Gastrocnemius medialis (tissue), 4 donors: ENCODE measurements around the gene HSBP1L1. TPM values are rescaled to one million over a fixed set of nuclear protein-coding genes. Genes with fewer than 3 reads are reported as not detected.
"Not testable (repeated sequence)": the region's sequence is repeated elsewhere in the genome, so short reads cannot be mapped to it uniquely, and the experiment has no call there.

Experiments used
- ATAC-seq, 2 donors: fragments of 150-250 bp; one replicate each; pipeline ENCODE4 v1.9.1; 2016
- DNase-seq, 2 donors: peaks; one replicate each; pipeline ENCODE4 v3.0.0-alpha.2; 2019
- H3K27ac ChIP-seq, 4 donors: fragments of 200-600 bp; sonication (generic); 1 replicate in 1 of 4; 2 replicates in 3 of 4; pipeline ENCODE4 v1.5.1; 2016 to 2018; ENCODE audit warnings: mild to moderate bottlenecking in 2 of 4, moderate library complexity in 1 of 4
- H3K27me3 ChIP-seq, 3 donors: fragments of 200-600 bp; sonication (generic) in 2 of 3; 1 replicate in 1 of 3; 2 replicates in 2 of 3; pipeline versions ENCODE4 v1.5.1 to v1.6.0; 2016 to 2019; ENCODE audit warnings: mild to moderate bottlenecking in 1 of 3, moderate library complexity in 1 of 3
- H3K36me3 ChIP-seq, 2 donors: fragments of 200-600 bp; sonication (generic) in 1 of 2; one replicate each; pipeline ENCODE4 v1.5.1; 2017 to 2018
- H3K4me1 ChIP-seq, 2 donors: fragments of 200-600 bp; sonication (generic) in 1 of 2; one replicate each; pipeline ENCODE4 v1.5.1; 2016 to 2017; ENCODE audit warnings: mild to moderate bottlenecking in 2 of 2
- H3K4me3 ChIP-seq, 4 donors: fragments of 200-600 bp; sonication (generic) in 3 of 4; 1 replicate in 1 of 4; 2 replicates in 3 of 4; pipeline ENCODE4 v1.5.1; 2016 to 2019; ENCODE audit warnings: mild to moderate bottlenecking in 2 of 4
- H3K9me3 ChIP-seq, 3 donors: fragments of 200-600 bp; sonication (generic) in 2 of 3; 1 replicate in 1 of 3; 2 replicates in 2 of 3; pipeline ENCODE4 v1.5.1; 2016 to 2019
- POLR2A ChIP-seq, 2 donors: fragments of 450-650 bp; IDR thresholded peaks; one replicate each; pipeline ENCODE4 v1.6.1; 2017; ENCODE audit warnings: antibody characterized with exemption in 2 of 2, mild to moderate bottlenecking in 2 of 2, moderate library complexity in 2 of 2
- in situ Hi-C, 4 donors: fragments of 200-750 bp; cut with MboI; loops; one replicate each; pipeline versions ENCODE4 v1.15.0 to v1.8.0; 2017; ENCODE audit warnings: low sequenced_read_pairs in 4 of 4
- intact Hi-C: fragments of 100-400 bp; cut with DNase I; formaldehyde crosslinking; loops from one replicate; pipeline ENCODE4 v1.15.1; 2023; ENCODE audit warnings: low total_unique reads
- total RNA-seq, 4 donors: library from RNA; depleted of rRNA; stranded (reverse); fragments of >200 nt; gene quantifications; one replicate each; pipeline versions ENCODE4 v1.1.0 to v1.2.3, GENCODE V29; 2016
- TF ChIP-seq, protein P1 (sequence below), 5 experiments: fragments of 450-650 bp in 3 of 5; fragments of 200-600 bp in 2 of 5; sonication (generic) in 2 of 5; IDR thresholded peaks in 4 of 5; conservative IDR thresholded peaks in 1 of 5; 1 replicate in 4 of 5; 2 replicates in 1 of 5; pipeline ENCODE4 v1.5.1; 2016 to 2019; ENCODE audit warnings: antibody characterized with exemption in 5 of 5, mild to moderate bottlenecking in 3 of 5, moderate library complexity in 3 of 5

HSBP1L1 gene
- total RNA-seq, 4 donors from 2014 or later: 0.94 to 13.4 (median 6.9) TPM

DNA sequence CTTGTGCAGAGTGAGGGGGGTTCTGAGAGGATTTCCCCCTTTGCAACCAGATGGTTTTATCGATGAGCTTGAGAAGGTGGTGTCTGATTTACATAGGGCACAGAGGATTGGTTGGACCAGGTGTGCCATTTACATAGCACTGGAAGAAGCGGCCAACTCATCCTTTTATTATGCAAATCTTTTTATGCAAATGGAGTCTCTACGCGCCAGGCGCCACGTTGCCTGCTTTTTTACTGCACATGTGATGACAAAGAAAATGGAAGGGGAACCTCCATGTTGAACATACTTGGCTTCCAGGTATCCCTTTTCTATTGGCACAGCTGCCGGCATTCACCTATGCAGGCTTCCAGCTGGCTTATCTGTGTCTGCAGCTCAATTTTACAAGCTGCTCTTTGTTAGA, 42.3 kb downstream of the HSBP1L1 start:
- H3K4me1 ChIP-seq: no peaks in the 10 kb centered on the region
- H3K4me3 ChIP-seq: no peak overlapping the region
- no peaks in the 10 kb centered on the region for H3K9me3 ChIP-seq
- DNase-seq (no peak), ATAC-seq (no peak)
- H3K27me3 ChIP-seq: no peaks in the 10 kb centered on the region
- TF ChIP-seq POLR2A (IDR thresholded peaks at IDR 0.05): no peak
- TF ChIP-seq, protein P1, sequence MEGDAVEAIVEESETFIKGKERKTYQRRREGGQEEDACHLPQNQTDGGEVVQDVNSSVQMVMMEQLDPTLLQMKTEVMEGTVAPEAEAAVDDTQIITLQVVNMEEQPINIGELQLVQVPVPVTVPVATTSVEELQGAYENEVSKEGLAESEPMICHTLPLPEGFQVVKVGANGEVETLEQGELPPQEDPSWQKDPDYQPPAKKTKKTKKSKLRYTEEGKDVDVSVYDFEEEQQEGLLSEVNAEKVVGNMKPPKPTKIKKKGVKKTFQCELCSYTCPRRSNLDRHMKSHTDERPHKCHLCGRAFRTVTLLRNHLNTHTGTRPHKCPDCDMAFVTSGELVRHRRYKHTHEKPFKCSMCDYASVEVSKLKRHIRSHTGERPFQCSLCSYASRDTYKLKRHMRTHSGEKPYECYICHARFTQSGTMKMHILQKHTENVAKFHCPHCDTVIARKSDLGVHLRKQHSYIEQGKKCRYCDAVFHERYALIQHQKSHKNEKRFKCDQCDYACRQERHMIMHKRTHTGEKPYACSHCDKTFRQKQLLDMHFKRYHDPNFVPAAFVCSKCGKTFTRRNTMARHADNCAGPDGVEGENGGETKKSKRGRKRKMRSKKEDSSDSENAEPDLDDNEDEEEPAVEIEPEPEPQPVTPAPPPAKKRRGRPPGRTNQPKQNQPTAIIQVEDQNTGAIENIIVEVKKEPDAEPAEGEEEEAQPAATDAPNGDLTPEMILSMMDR (IDR thresholded peaks at IDR 0.05 in 4 of 5, conservative IDR thresholded peaks at IDR 0.05 in 1 of 5): no peak
- no peaks in the 10 kb centered on the region for H3K36me3 ChIP-seq
- no peak overlapping the region for H3K27ac ChIP-seq
- in situ Hi-C loops (no loop called here), intact Hi-C loops (no loop called here)

GRCh38 chr18:80009661-80010550, 45.5 kb downstream of the HSBP1L1 start:
- DNase-seq (peak; percentile 72 to 92), ATAC-seq (peak; percentile 99 to 100)
- in situ Hi-C loops: no loop called here
- Histone ChIP-seq H3K36me3 (no peaks in the 10 kb centered on the region), H3K27me3 (no peaks in the 10 kb centered on the region), H3K4me1 (no peaks in the 10 kb centered on the region), H3K4me3 (no peak overlapping the region), H3K9me3 (no peaks in the 10 kb centered on the region), H3K27ac (peak overlapping the region in 3 of 4 donors; percentile 50 to 69 (median 57))
- intact Hi-C loops: loop anchor here (2.0 kb wide), 1 partner anchor 29 kb away; no protein-coding TSS in a partner anchor
- no peak for TF ChIP-seq POLR2A (IDR thresholded peaks at IDR 0.05)
- TF ChIP-seq, protein P1 (IDR thresholded peaks at IDR 0.05 in 4 of 5, conservative IDR thresholded peaks at IDR 0.05 in 1 of 5): no peak

DNA sequence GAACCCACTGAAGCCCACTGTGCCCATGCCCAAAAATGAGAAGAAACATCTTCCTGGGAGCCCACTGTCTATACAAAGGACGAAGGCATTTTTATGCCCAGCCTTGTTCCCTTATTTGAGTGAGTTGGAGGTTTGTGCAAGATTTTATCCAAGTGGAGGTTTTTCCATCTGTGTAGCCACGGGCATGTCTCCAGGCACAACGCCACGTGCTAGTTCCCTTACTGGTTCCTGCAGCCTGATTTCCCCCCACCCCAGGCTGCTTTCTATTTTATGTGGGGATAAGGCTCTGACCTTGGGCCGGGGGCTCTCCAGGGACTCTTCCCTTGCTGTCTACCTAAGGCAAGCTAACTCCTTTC, 46.1 kb downstream of the HSBP1L1 start:
- DNase-seq: no peak
- in situ Hi-C loops (no loop called here), intact Hi-C loops (loop anchor here (2.0 kb wide), 1 partner anchor 28 kb away; no protein-coding TSS in a partner anchor)
- no peaks in the 10 kb centered on the region for H3K4me1 ChIP-seq
- H3K27ac ChIP-seq: peak overlapping the region in 3 of 4 donors; percentile 50 to 69 (median 57)
- no peak for TF ChIP-seq POLR2A (IDR thresholded peaks at IDR 0.05)
- TF ChIP-seq, protein P1 (IDR thresholded peaks at IDR 0.05 in 4 of 5, conservative IDR thresholded peaks at IDR 0.05 in 1 of 5): no peak
- H3K9me3 ChIP-seq: no peaks in the 10 kb centered on the region
- no peaks in the 10 kb centered on the region for H3K36me3 ChIP-seq
- ATAC-seq: peak; percentile 48 to 52
- no peaks in the 10 kb centered on the region for H3K27me3 ChIP-seq
- H3K4me3 ChIP-seq: no peak overlapping the region

GRCh38 chr18:80011496-80012137, 47.2 kb downstream of the HSBP1L1 start:
- ATAC-seq, H3K4me1 ChIP-seq, H3K9me3 ChIP-seq, H3K27me3 ChIP-seq, in situ Hi-C loops, DNase-seq, H3K27ac ChIP-seq, H3K36me3 ChIP-seq, H3K4me3 ChIP-seq: not testable (repeated sequence)
- intact Hi-C loops: loop anchor here (2.0 kb wide), 1 partner anchor 27 kb away; no protein-coding TSS in a partner anchor

DNA sequence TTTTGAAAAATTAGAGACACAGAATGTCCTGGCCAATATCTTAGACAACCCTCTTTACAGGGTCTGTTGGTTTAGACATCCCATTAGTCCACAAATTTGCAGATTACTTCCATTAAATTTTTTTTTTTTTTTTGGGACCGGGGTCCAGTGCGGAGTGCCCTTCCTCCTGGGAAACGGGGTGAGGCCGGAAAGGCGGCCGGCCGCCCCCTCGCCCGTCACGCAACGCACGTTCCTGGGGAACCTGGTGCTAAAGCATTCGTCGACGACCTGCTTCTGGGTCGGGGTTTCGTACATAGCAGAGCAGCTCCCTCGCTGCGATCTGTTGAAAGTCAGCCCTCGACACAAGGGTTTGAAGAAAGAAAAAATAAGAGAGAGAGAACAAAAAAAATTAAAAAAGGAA, 48.3 kb downstream of the HSBP1L1 start:
- no peak for ATAC-seq
- Histone ChIP-seq H3K27ac (no peak overlapping the region), H3K4me3 (no peak overlapping the region), H3K9me3 (no peaks in the 10 kb centered on the region), H3K27me3 (no peaks in the 10 kb centered on the region), H3K36me3 (no peaks in the 10 kb centered on the region), H3K4me1 (no peaks in the 10 kb centered on the region)
- no peak for DNase-seq
- intact Hi-C loops (no loop called here), in situ Hi-C loops (no loop called here)
- no peak for TF ChIP-seq POLR2A (IDR thresholded peaks at IDR 0.05)
- TF ChIP-seq, protein P1 (IDR thresholded peaks at IDR 0.05 in 4 of 5, conservative IDR thresholded peaks at IDR 0.05 in 1 of 5): no peak
